ENCODE results near the gene FKBP3. TPM values are rescaled to one million over a fixed set of nuclear protein-coding genes. Genes with fewer than 3 reads are reported as not detected.
"Not testable (repeated sequence)": the region's sequence is repeated elsewhere in the genome, so short reads cannot be mapped to it uniquely, and the experiment has no call there.

The FKBP3 gene
- total RNA-seq, 1 donor from 2014 or later, result 20.0 TPM

- peak; percentile 4 to 61 for DNase-seq (ENCODE audit: low read depth in 2 of 2)
Observed at GRCh38 chr14:45112896-45113781, 21.1 kb downstream of the FKBP3 start.

GRCh38 chr14:45104561-45104960 is 29.7 kb downstream of the FKBP3 start:
- DNase-seq (ENCODE audit: low read depth in 2 of 2), result no peak

- DNase-seq (ENCODE audit: low read depth in 2 of 2), result no peak
Observed at GRCh38 chr14:45103806-45104205, 30.5 kb downstream of the FKBP3 start.

- DNase-seq (ENCODE audit: low read depth in 2 of 2), result no peak
Observed at GRCh38 chr14:45096218-45096617, 38.1 kb downstream of the FKBP3 start.

- DNase-seq (ENCODE audit: low read depth in 2 of 2), result no peak
Observed at GRCh38 chr14:45095143-45095542, 39.1 kb downstream of the FKBP3 start.

GRCh38 chr14:45094275-45094674 is 40.0 kb downstream of the FKBP3 start:
- no peak for DNase-seq (ENCODE audit: low read depth in 2 of 2)

GRCh38 chr14:45091710-45092109 is 42.6 kb downstream of the FKBP3 start:
- peak in 1 of 2 donors; percentile 27 for DNase-seq (ENCODE audit: low read depth in 2 of 2)

GRCh38 chr14:45089813-45090212 is 44.5 kb downstream of the FKBP3 start:
- peak in 1 of 2 donors; percentile 22 for DNase-seq (ENCODE audit: low read depth in 2 of 2)

GRCh38 chr14:45084946-45085346 is 49.3 kb downstream of the FKBP3 start:
- DNase-seq (ENCODE audit: low read depth in 2 of 2), result peak; percentile 22 to 31

GRCh38 chr14:45083976-45084722 is 50.1 kb downstream of the FKBP3 start, which contains the start of gene PRPF39:
Gene PRPF39, plus strand, starts transcription at chr14:45084116. Its CDS starts 11,124 bp downstream, at chr14:45095240.
- peak; percentile 93 to 96 for DNase-seq (ENCODE audit: low read depth in 2 of 2)

- peak in 1 of 2 donors; percentile 0 for DNase-seq (ENCODE audit: low read depth in 2 of 2)
Observed at GRCh38 chr14:45083617-45083975, 50.7 kb downstream of the FKBP3 start.

- DNase-seq (ENCODE audit: low read depth in 2 of 2), result no peak
Observed at GRCh38 chr14:45082420-45082819, 51.9 kb downstream of the FKBP3 start.

GRCh38 chr14:45081096-45081495 is 53.2 kb downstream of the FKBP3 start:
- DNase-seq (ENCODE audit: low read depth in 2 of 2), result not testable (repeated sequence)

- not testable (repeated sequence) for DNase-seq (ENCODE audit: low read depth in 2 of 2)
Observed at GRCh38 chr14:45080416-45080968, 53.8 kb downstream of the FKBP3 start.

- DNase-seq (ENCODE audit: low read depth in 2 of 2), result no peak
Observed at GRCh38 chr14:45078323-45078722, 56.0 kb downstream of the FKBP3 start.

GRCh38 chr14:45073231-45073879 is 60.9 kb downstream of the FKBP3 start:
- DNase-seq (ENCODE audit: low read depth in 2 of 2), result no peak

GRCh38 chr14:45072126-45072525 is 62.2 kb downstream of the FKBP3 start:
- no peak for DNase-seq (ENCODE audit: low read depth in 2 of 2)

- no peak for DNase-seq (ENCODE audit: low read depth in 2 of 2)
Observed at GRCh38 chr14:45070215-45070614, 64.1 kb downstream of the FKBP3 start.

- no peak for DNase-seq (ENCODE audit: low read depth in 2 of 2)
Observed at GRCh38 chr14:45068396-45068795, 65.9 kb downstream of the FKBP3 start.

- DNase-seq (ENCODE audit: low read depth in 2 of 2), result no peak
Observed at GRCh38 chr14:45066667-45067066, 67.6 kb downstream of the FKBP3 start.

- DNase-seq (ENCODE audit: low read depth in 2 of 2), result no peak
Observed at GRCh38 chr14:45065956-45066355, 68.3 kb downstream of the FKBP3 start.
